A549 (cell line): ENCODE data around the gene REXO4. TPM values are rescaled to one million over a fixed set of nuclear protein-coding genes. Genes with fewer than 3 reads are reported as not detected.

ENCODE experiments used
- ATAC-seq, 2 experiments: fragments of 200-7000 bp in 1 of 2; fragments of >200 bp in 1 of 2; cut with Nextera tagmentation in 1 of 2; cut with Tn5 transposase in 1 of 2; 3 replicates each; pipeline versions ENCODE4 v1.8.0 to v1.9.1; 2018 to 2020; ENCODE audit warnings: mild to moderate bottlenecking in 1 of 2, moderate library complexity in 1 of 2
- CTCF ChIA-PET: fragments of 300-600 bp; sonication (Branson Sonifier 250); formaldehyde crosslinking; extraction: SDS; loops from one replicate; lab custom pipeline; 2021; ENCODE audit warnings: antibody characterized with exemption, inconsistent platforms; lab: Yijun Ruan, JAX
- POLR2A ChIA-PET: fragments of 350-600 bp; formaldehyde crosslinking; extraction: SDS; loops from one replicate; lab custom pipeline; 2021; ENCODE audit warnings: antibody characterized with exemption, inconsistent platforms; lab: Yijun Ruan, JAX
- DNase-seq, 2 experiments: peaks; one replicate each; pipeline versions ENCODE4 v3.0.0 to v3.0.0-alpha.2; 2011 to 2016; ENCODE audit warnings: low read depth in 1 of 2, low spot score in 1 of 2
- FAIRE-seq: peaks from 2 replicates; lab custom pipeline; 2011; peaks lifted over from hg19 to GRCh38; lab: Jason Lieb, UNC
- H3K27ac ChIP-seq, 2 experiments: fragments of >200 bp; sonication (Bioruptor Twin); formaldehyde crosslinking; 3 replicates each; pipeline ENCODE4 v1.5.1; 2016 to 2017
- H3K4me1 ChIP-seq: fragments of >200 bp; sonication (Bioruptor Twin); formaldehyde crosslinking; 3 replicates; pipeline ENCODE4 v1.6.1; 2016
- H3K4me2 ChIP-seq: fragments of >200 bp; sonication (Bioruptor Twin); formaldehyde crosslinking; 3 replicates; pipeline ENCODE4 v1.6.1; 2016
- H3K4me3 ChIP-seq: fragments of >200 bp; sonication (Bioruptor Twin); formaldehyde crosslinking; 3 replicates; pipeline ENCODE4 v1.5.1; 2016
- H3K9me3 ChIP-seq: fragments of >200 bp; sonication (Bioruptor Twin); formaldehyde crosslinking; 3 replicates; pipeline ENCODE4 v1.6.1; 2016
- CBX2 ChIP-seq: fragments of 200-600 bp; sonication (generic); IDR thresholded peaks from 2 replicates; pipeline ENCODE4 v1.6.1; 2016; ENCODE audit warnings: low read depth, mild to moderate bottlenecking, borderline replicate concordance
- CHD4 ChIP-seq: fragments of 200-600 bp; sonication (generic); IDR thresholded peaks from 2 replicates; pipeline ENCODE4 v1.6.1; 2016; ENCODE audit warnings: antibody characterized with exemption, mild to moderate bottlenecking, borderline replicate concordance
- CTCF ChIP-seq: fragments of >200 bp; sonication (Bioruptor Twin); formaldehyde crosslinking; IDR thresholded peaks from 3 replicates; pipeline ENCODE4 v1.5.1; 2016
- EHF ChIP-seq: fragments of 250-450 bp; sonication (Bioruptor Pico); IDR thresholded peaks from 2 replicates; pipeline ENCODE4 v1.5.0; 2020; ENCODE audit warnings: mild to moderate bottlenecking
- EHMT2 ChIP-seq: fragments of 200-600 bp; sonication (generic); IDR thresholded peaks from 2 replicates; pipeline ENCODE4 v1.6.1; 2016; ENCODE audit warnings: antibody characterized with exemption, low read depth, mild to moderate bottlenecking, moderate library complexity
- ESRRA ChIP-seq: fragments of 150-350 bp; IDR thresholded peaks from 2 replicates; pipeline ENCODE4 v1.6.1; 2014; ENCODE audit warnings: mild to moderate bottlenecking, low read length, borderline replicate concordance
- HMGXB4 ChIP-seq: fragments of 250-450 bp; sonication (Bioruptor Pico); IDR thresholded peaks from 2 replicates; pipeline ENCODE4 v1.5.0; 2021; ENCODE audit warnings: mild to moderate bottlenecking, moderate library complexity, borderline replicate concordance
- JUNB ChIP-seq: fragments of >200 bp; sonication (Bioruptor Twin); formaldehyde crosslinking; IDR thresholded peaks from 2 replicates; pipeline ENCODE4 v1.6.1; 2016
- KDM1A ChIP-seq: fragments of 200-600 bp; sonication (generic); IDR thresholded peaks from 2 replicates; pipeline ENCODE4 v1.6.1; 2016; ENCODE audit warnings: low read depth, mild to moderate bottlenecking
- MAFK ChIP-seq: fragments of 450-650 bp; IDR thresholded peaks from 2 replicates; pipeline ENCODE4 v1.6.1; 2014; ENCODE audit not compliant: partially characterized antibody
- MAX ChIP-seq: IDR thresholded peaks from 2 replicates; pipeline ENCODE4 v1.6.1; 2012
- POLR2A ChIP-seq: IDR thresholded peaks from 2 replicates; pipeline ENCODE4 v1.6.1; 2012; ENCODE audit warnings: mild to moderate bottlenecking, low read length
- POLR2AphosphoS2 ChIP-seq: conservative IDR thresholded peaks from 2 replicates; pipeline ENCODE4 v1.6.1; 2012; ENCODE audit warnings: low read length, improper control_type of control experiment, inconsistent platforms
- RCOR1 ChIP-seq: fragments of 150-350 bp; IDR thresholded peaks from 2 replicates; pipeline ENCODE4 v1.6.1; 2014; ENCODE audit warnings: antibody characterized with exemption, low read length, low read depth
- RFX5 ChIP-seq: fragments of 450-650 bp; IDR thresholded peaks from 2 replicates; pipeline ENCODE4 v1.7.1; 2014; ENCODE audit warnings: antibody characterized with exemption, mild to moderate bottlenecking, moderate library complexity
- SMC3 ChIP-seq: fragments of >200 bp; sonication (Bioruptor Twin); formaldehyde crosslinking; IDR thresholded peaks from 3 replicates; pipeline ENCODE4 v1.6.1; 2018; ENCODE audit warnings: inconsistent platforms
- TP53 ChIP-seq: fragments of 250-450 bp; sonication (Bioruptor Pico); IDR thresholded peaks from 2 replicates; pipeline ENCODE4 v1.5.0; 2021; ENCODE audit warnings: mild to moderate bottlenecking, moderate library complexity
- ZFP36 ChIP-seq: fragments of 450-650 bp; IDR thresholded peaks from 2 replicates; pipeline ENCODE4 v1.6.1; 2014; ENCODE audit warnings: borderline replicate concordance; ENCODE audit not compliant: partially characterized antibody
- ZSCAN20 ChIP-seq: fragments of 250-450 bp; sonication (Bioruptor Pico); IDR thresholded peaks from 2 replicates; pipeline ENCODE4 v1.8.0; 2022; ENCODE audit warnings: mild to moderate bottlenecking, moderate library complexity
- WGBS: methylation state at CpG from one replicate; pipeline ENCODE4 v1.1.6; 2017; ENCODE audit errors: missing lambda C conversion rate; 5-methylcytosine and 5-hydroxymethylcytosine counted together
- polyA plus RNA-seq, 4 experiments: library from polyadenylated mRNA; depleted of rRNA in 3 of 4; stranded (reverse); fragments of >200 nt; fragmentation: RNase III in 1 of 4; extraction: RNeasy Plus Mini Kit Qiagen cat#74134 plus additional on column Dnase treatment in 1 of 4; gene quantifications; 2 replicates in 3 of 4; 3 replicates in 1 of 4; pipeline ENCODE4 v1.2.3, GENCODE V29; 2011 to 2017

The REXO4 gene
- polyA plus RNA-seq, 2 of the 4 experiments (the other 2 are of a cell fraction): 25.8 to 31.0 TPM

- H3K4me1 ChIP-seq: peaks cover 11% of the 10 kb centered on the region
- H3K4me3 ChIP-seq: no peak overlapping the region
- DNase-seq (no peak), FAIRE-seq (no peak), ATAC-seq (no peak)
- H3K9me3 ChIP-seq: no peaks in the 10 kb centered on the region
- no peak overlapping the region for H3K27ac ChIP-seq
- 85% methylated on average over 20 of the region's 24 CpGs for WGBS
- no peak for TF ChIP-seq RCOR1
- no peak for TF ChIP-seq POLR2A
- ChIA-PET CTCF (interaction anchor here (0.8 to 12.2 kb wide), 2 partner anchors 22 to 74 kb away, joined by 3 to 58 read pairs; no protein-coding TSS in a partner anchor), POLR2A (no interaction called here)
- no peak overlapping the region for H3K4me2 ChIP-seq
These were observed 46.2 kb upstream of the REXO4 start for GRCh38 chr9:133463864-133464615.

GRCh38 chr9:133463234-133463863 lies 45.5 kb upstream of the REXO4 start:
- Histone ChIP-seq H3K4me3 (no peak overlapping the region), H3K9me3 (no peaks in the 10 kb centered on the region), H3K27ac (no peak overlapping the region), H3K4me1 (peaks cover 16% of the 10 kb centered on the region), H3K4me2 (no peak overlapping the region)
- FAIRE-seq (no peak), ATAC-seq (no peak), DNase-seq (peak; percentile 30 to 44)
- TF ChIP-seq EHMT2 (no peak), KDM1A (no peak), SMC3 (no peak), MAX (no peak), TP53 (CRISPR knock-in tag) (no peak), CTCF (peak; percentile 12; the same call in 1 of the 3 replicates), EHF (no peak)
- POLR2A ChIA-PET: interaction anchor here (1.2 kb wide), 1 partner anchor 16 kb away, joined by 3 read pairs; the partner anchor contains the start of gene SLC2A6
- 85% methylated on average over 20 of the region's 22 CpGs for WGBS
- CTCF ChIA-PET: interaction anchor here (0.7 to 12.2 kb wide), 5 partner anchors 12 to 73 kb away, joined by 3 to 58 read pairs (median 4); no protein-coding TSS in a partner anchor

- TF ChIP-seq CBX2 (no peak), JUNB (no peak), RFX5 (no peak), HMGXB4 (CRISPR knock-in tag) (no peak), EHF (no peak), POLR2AphosphoS2 (no peak), ESRRA (no peak), MAFK (no peak), RCOR1 (no peak), CHD4 (no peak), ZSCAN20 (CRISPR knock-in tag) (no peak), ZFP36 (no peak)
- TF ChIP-seq, all 56 proteins: peak for 0
- peaks cover 16% of the 10 kb centered on the region for H3K4me1 ChIP-seq
- no peak overlapping the region for H3K4me2 ChIP-seq
- H3K27ac ChIP-seq: no peak overlapping the region
- ChIA-PET POLR2A (interaction anchor here (1.2 kb wide), 1 partner anchor 17 kb away, joined by 3 read pairs; the partner anchor contains the start of gene SLC2A6), CTCF (interaction anchor here (1.2 to 12.2 kb wide), 4 partner anchors 15 to 59 kb away, joined by 3 to 58 read pairs (median 5); no protein-coding TSS in a partner anchor)
- ATAC-seq: no peak
- no peak overlapping the region for H3K4me3 ChIP-seq
- H3K9me3 ChIP-seq: no peaks in the 10 kb centered on the region
- no peak for DNase-seq
- no peak for FAIRE-seq
- 67% methylated on average over 2 of the region's 4 CpGs for WGBS
These were observed 44.2 kb upstream of the REXO4 start for GRCh38 chr9:133461975-133462374.
